HG03520 (cell line): ENCODE data around the gene ZNF556.

Experiments
- ATAC-seq: cut with Tn5 transposase; IDR thresholded peaks from one replicate; pipeline ENCODE4 v1.9.1; 2021; ENCODE audit warnings: mild to moderate bottlenecking, moderate library complexity; ENCODE audit not compliant: unreplicated experiment

The ZNF556 gene

DNA sequence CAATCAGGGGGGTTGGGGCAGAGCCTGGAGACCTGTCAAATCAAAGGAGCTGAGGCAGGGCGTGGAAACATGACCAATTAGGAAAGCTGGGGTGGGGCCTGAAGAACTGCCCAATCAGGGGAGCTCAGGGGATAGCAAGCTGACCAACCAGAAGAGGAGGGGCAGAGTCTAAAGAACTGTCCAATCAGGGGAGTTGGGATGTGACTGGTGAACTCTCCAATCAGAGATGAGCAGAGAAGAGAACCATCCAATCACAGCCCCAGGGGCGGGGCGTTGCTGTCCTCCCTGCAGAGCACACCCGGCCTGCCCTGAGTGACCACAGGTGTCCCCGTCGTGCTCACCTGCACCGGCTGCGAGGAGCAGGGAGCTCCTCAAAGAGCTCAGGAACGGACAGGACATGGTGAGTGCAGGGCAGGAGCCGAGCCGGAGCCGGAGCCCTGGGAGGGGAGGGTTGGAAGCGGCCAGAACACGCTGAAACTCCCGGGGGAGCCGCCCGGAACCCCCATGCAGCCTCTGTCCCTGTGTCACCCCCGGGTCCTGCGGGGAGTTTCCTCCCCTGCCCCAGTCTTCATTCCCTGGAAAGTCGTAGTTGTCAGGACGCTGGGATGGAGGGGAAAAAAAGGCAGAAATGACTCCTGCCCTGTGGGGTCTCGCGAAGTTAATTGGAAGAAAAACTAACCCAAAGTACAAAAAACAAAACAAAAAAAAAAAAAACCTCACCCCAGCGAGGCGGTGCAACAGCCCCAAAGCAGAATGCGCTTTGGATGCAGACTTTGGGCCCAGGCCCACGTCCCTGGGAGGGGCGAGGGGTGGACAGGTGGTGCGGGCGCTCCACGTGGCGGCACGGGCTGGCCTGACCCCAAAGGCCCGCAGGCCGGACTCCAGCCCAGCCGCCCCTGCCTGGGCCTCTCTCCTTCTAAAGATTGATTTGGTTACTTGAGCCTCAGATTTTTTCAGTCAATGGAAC is at the start of gene ZNF556:
TSS of gene ZNF556 (plus strand) at position 311 of the 967 bp plus-strand sequence. CDS start at position 398, 87 bp downstream.
- ATAC-seq, result no peak

DNA sequence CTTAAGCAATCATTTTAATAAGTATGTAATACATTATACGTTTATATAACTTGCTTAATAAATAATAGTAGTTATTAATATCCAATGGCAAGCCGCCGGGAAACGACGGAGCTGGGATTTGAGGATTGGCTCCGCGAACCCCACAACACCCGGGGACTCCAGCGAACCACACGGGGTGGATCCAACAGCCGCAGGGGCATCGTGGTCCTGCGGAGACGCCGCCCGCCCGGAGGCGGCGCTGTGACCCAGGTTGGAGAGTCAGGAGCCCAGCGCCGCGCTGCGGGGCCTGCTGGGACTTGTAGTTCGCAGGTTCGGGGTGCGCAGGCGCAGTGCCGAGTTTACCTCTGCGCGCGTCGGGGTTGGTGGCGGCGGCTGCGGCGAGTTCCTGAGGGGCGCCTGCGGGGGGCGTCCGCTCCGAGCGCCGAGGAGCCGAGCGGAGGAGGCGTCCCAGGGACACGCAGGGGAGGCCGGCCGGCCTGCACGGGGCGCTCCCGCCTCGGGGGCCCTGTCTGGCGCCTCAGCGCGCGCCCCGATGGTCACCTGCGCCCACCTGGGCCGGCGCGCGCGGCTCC is 47.5 kb upstream of the ZNF556 start, which contains the start of gene ZNF554:
TSS of gene ZNF554 (plus strand) at position 329 of the 572 bp plus-strand sequence. CDS start at position 533, 204 bp downstream.
- ATAC-seq, result peak; percentile 83

DNA sequence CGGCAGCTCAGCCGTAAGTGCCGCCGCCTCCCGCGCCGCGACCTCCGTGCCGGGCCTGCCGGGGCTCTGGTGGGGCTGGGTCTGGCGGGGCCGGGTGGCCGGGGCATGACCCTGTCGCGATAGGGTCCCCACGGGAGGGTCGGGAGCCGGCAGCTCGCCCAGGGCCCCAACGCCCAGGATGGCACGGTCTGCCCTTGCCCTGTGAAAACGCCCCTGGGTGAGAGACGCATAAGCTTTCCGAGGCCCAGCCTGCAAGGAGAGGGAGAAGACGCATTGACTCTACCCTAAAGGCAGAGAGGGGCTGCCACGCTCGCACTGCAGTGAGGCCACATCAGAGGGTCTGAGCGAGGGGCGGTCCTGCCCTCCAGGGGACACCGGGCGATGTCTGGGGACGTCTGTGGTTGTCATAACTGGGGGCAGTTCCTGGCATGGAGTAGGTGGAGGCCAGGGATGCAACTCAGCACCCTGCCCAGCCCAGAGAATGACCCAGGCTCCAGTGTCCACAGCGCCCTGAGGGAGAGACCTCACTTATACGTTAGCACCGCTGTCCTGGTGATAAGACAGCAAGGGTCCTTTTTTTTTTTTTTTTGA is 46.9 kb upstream of the ZNF556 start:
- no peak for ATAC-seq

DNA sequence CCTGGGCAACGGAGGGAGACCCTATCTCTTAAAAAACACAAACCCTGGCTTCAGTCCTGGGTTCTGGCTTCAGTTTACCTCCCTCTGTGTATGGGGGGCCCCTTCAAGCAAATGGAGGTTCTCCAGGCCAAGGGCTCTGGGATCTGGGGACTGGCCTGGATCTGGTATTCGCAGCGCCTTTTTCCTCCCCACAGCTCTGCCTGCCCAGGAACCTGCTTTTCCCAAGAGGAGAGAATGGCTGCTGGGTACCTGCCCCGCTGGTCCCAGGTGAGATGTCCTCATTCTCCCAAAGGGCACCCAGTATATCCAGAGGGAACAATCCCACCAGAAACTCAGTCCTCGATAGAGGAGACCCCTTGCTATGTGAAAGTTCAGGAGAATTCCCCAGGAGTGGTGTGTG is 44.3 kb upstream of the ZNF556 start:
- no peak for ATAC-seq

DNA sequence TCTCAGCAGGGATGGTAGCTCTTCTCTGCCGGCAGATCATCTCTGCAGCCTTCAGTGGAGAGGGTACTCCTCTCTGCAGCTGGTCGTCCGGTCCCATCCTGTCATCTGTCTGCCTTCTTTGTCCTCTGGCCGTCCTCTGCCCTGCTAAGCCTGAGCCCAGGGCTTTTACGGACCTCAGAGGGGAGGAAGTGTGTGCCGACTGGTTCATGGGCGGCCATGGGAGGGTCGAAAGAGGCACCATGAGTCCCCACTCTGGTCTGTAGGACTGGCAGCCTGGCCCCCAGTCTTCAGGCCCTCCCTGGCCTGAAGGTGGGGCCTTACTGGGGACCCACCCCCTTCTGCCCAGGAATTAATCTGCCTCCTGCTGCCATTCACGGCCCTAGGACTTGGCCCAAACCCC is 43.5 kb upstream of the ZNF556 start:
- ATAC-seq, result no peak

DNA sequence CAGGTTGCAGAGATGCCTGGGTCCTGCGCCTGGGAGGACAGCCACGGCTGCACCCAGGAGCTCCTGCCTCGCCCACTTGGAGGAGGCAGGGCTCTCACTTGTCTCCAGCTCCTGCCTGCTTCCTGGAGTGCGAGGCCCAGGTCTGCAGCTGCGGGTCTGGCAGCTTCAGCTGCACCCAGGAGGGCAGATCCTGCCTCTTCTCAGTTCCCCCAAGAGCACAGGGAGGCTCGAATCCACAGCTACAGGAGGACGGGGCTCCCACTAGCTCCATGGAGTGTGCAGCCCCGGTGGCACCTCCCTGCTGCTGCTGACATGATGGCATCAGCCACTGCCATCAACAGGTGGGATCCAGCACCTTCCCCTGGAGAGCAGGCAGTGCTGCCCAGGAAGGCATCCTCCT is 43.0 kb upstream of the ZNF556 start:
- ATAC-seq, result no peak

DNA sequence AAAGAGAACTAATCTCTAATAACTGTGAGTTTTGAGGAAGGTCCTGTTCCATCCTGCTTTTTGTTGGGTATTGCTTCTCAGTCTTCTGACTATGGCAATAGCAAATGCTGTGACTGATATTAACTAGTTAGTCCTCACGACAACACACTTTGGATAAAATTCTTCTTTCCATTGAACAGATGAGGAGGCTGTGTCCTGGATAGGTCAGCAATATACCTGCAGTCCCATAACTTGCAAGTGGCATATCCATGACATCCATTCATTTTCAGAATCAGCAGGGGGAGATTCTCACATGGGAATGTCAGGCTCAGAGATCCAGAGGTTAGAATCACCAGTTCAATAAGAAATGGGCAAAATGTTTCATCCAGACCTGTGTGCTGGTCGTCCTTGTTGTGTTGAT is 40.1 kb upstream of the ZNF556 start:
- no peak for ATAC-seq

DNA sequence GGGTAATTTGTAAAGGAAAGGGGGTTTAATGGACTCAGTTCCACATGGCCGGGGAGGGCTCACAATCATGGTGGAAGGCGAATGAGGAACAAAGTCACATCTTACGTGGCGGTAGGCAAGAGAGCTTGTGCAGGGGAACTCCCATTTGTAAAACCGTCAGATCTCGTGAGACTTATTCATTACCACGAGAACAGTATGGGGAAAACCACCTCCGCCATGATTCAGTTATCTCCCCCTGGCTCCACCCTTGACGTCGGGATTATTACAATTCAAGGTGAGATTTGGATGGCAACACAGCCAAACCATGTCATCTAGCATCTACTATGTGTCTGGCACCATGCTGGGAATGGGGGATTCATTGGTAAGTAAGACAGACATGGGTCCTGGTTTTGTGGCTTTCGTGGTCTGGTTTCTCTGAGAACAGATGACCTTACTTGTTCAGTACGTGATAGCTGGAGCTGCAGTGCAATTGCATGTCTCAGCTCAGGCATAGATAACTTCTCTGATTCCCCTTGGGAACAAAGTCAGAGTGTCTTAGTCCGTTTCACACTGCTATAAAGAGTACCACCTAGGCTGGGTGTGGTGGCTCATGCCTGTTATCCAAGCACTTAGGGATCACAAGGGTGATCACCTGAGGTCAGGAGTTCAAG is 39.2 kb upstream of the ZNF556 start:
- ATAC-seq, result no peak

DNA sequence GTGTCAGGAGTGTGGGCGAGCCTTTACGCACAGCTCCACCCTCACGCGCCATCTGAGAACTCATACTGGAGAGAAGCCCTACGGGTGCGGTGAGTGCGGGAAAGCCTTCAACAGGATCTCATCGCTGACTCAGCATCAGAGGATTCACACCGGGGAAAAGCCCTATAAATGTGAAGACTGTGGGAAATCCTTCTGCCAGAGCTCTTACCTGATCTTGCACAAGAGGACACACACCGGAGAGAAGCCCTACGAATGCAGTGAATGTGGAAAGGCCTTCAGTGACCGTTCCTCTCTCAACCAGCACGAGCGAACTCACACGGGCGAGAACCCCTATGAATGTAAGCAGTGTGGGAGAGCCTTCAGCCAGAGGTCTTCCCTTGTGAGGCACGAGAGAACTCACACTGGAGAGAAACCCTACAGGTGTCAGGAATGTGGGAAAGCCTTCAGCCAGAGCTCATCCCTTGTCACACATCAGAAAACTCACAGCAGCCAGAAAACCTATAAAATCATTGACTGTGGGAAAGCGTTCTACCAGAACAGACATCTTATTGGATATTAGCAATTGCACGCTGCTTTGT is 32.8 kb upstream of the ZNF556 start:
- no peak for ATAC-seq

DNA sequence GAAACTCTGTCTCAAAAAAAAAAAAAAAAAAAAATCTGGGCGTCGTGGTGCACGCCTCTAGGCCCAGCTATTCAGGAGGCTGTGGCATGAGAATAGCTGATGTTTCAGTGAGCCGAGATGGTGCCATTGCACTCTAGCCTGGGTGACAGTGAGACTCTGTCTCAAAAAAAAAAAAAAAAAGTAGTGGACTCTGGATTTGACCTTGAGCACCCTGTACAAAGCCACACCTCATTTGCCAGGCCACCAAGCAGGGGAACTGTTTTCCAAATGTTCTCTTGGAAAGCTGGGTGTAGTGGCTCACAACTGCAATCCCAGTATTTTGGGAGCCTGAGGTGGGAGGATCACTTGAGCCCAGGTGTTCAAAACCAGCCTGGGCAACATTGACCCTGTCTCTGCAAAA is 29.7 kb upstream of the ZNF556 start:
- ATAC-seq, result no peak

DNA sequence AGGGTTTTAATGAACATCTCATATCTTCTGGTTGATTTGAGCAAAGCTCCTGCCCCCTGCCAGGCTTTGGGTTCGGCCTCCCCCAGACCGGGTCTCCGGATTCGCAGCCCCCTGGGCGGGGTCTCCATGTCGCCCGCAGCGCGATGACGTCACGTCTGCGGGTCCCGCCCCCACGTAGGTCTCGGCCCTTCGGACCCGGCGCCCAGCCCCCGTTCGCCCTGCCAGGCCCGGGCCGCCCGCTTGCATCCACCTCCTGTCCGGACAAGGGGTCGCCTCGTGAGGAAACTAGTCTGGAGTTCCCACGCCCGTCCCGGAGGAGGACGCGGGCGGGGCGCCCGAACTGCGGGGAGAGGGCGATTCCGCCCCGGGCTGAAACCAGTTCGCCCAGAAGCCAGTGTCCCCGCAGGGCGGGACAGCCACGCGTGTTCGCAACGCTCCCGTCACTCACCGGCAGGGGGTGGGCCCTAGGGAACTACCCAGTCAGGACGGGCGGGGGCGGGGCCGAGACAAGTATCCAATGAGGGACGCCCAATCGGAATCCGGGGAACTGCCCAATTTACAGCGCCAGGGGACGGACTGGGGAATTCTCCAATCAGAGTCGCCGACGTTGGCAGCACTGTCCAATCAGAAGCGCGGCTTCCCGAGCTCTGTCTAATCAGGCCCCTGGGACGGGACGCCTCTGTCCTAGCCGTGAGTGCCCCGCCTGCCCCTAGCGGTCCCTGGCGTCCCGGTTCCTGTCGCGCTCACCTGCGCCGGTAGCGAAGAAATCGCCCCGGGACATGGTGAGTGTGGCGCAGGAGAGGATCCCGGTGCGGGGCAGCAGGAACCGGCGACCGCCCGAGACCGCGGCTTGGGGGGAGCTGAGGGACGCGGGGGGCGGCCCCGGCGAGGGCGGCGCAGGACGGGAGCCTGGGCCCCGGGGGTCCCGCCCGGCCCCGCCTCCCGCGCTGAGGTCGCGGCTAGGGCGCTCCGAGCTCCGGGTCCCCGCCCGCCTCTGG is 26.0 kb upstream of the ZNF556 start, which contains the start of gene ZNF555:
TSS of gene ZNF555 (plus strand) at position 682 of the 998 bp plus-strand sequence. CDS start at position 780, 98 bp downstream.
- ATAC-seq, result peak; percentile 87

DNA sequence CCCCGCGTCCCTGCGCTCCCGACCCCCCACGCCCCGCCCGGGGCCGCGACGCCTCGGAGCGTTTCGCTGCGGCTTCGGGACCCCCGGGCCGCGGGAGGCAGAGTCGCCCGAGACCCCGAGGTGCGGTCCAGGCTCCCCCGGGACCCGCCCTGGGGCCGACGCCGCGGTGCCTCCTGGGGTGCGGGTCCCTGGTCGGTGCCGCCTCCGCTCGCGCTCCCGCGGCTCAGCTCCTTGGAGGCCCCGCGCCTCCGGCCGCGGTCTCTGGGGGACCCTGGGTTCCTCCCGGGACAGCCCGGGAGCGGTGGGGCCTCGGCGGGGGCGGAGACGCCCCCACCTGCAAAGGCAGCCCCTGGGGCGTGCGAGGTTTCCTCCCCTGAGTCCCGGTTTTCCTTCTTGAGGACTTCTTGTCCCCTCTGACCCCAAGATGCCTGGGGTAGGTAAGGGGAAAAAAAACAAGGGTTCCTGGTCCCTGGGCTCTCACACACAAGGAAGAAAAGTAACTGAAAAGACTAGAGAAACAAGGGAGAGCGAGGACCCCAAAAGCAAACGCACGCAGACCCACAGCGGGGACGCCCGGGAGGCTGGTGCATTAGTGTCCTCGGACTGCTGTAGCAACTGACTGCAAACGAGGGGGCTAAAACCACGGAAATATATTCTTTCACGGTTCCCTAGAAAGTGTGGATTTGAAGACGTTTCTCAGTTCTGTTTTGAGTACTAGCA is 25.1 kb upstream of the ZNF556 start:
- ATAC-seq, result peak; percentile 4

DNA sequence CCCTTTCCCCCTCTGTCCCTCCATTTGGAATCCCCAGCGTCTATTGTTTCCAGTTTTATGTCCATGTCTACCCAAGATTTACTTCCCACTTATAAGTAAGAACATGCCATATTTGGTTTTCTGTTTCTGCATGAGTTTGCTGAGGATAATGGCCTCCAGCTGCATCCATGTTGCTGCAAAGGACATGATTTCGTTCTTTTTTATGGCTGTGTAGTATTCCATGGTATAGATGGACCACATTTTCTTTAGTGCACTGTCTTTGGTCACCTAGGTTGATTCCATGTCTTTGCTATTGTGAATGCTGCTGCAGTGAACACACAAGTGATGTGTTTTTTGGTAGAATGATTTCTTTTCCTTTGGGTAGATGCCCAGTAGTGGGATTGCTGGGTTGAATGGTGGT is 22.0 kb upstream of the ZNF556 start:
- ATAC-seq, result no peak

DNA sequence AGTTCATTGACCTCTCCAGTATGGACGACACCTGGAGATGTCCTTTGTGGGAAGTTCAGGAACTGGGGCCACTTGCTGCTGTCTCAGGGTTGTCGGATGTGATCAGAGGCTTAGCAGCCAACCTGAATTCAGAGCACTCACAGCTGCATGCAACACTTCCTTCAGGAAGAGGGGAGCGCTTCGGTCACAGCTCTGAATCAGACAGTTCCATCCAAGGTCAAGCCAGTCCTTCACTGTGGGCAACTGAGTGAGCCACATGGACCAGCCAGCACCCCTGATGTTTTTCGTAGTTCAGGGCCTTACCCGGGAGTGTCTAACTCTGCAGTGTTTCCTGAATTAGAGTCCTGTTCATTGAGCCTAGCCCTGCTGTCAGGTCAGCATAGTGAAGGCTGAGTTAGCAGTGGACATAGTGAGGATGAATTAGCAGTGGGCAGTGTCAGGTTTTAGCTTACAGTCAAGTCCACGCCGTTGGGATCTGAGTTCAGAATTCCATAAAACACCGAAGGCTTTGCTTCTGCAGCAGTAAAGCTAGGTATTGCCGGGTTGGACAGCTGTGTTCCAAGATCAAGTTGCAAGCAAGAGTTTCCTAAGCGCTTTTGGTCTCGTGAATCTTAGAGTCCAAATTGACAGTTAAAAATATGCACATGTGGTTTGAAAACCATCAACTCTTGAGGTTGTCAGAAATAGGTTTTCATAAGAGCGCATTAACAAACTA is 20.8 kb upstream of the ZNF556 start:
- no peak for ATAC-seq

DNA sequence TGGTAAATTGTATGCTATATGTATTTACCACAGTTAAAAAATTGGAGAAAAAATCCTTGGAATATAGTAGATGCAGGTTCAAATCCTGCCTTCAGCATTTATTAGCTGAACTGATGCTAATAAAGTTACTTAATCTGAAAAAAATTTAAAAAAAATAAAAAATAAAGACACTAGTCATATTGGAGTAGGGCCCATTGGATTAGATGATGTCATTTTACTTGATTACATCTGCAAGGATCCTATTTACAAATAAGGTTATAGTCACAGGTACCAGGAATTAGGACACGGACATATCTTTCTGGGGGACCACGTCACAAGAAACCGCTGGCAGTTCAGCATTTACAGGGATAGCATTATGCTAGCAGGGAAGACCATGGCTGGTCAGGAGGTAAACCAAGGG is 19.6 kb upstream of the ZNF556 start:
- no peak for ATAC-seq

DNA sequence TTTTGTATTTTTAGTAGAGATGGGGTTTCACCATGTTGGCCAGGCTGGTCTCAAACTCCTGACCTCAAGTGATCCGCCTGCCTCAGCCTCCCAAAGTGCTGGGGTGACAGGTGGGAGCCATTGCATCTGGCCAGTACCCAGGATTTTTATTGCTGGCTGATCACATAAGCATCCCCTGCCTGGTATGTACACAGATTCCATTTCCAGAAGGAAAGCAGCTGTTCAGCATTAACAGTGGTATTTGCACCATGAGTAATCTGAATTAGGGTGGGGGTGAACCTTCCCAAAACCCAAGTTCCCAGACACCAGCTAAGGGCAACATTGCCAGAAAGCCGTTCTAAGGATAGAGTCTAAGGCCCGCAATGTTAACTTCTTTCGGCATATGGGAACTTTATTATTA is 18.5 kb upstream of the ZNF556 start:
- ATAC-seq, result no peak

DNA sequence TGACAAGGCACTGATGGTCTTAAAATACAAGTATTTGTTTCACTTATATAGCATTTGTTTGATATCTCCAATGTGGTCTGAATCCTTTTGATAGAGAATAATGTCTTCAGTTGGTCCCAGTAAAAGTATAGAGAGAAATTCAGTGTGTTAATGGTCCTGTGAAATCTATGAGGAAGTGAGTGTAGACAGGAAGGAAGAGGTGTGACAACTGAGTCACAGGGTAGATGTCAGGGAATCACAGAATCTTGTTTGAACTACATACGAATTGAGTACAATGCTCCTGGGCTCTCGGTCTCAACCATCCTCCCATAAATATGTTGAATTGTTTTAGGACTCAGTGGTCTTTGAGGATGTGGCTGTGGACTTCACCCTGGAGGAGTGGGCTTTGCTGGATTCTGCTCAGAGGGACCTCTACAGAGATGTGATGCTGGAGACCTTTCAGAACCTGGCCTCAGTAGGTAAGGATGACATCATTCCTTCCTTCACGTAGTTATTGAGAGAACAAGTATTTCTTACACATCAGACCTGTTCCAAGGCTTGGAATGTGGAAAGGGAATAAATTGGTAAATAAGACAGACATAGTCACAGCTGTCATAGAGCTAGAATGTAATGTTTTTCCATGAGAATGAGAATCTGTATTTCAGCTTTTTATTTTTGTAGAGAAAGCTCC is 16.7 kb upstream of the ZNF556 start:
- ATAC-seq, result no peak

DNA sequence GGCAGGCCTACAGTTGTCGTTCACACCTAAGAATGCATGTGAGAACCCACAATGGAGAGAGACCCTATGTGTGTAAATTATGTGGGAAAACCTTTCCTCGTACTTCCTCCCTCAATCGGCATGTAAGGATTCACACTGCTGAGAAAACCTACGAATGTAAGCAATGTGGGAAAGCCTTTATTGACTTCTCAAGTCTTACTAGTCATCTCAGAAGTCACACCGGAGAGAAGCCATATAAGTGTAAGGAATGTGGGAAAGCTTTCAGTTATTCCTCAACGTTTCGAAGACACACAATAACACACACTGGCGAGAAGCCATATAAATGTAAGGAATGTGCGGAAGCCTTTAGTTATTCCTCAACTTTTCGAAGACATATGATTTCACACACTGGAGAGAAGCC is 14.5 kb upstream of the ZNF556 start:
- no peak for ATAC-seq
